Left ventricle myocardium inferior (tissue), 1 donor: ENCODE results near the gene HLA-DOB. TPM values are rescaled to one million over a fixed set of nuclear protein-coding genes. Genes with fewer than 3 reads are reported as not detected.
"Not testable (repeated sequence)": the region's sequence is repeated elsewhere in the genome, so short reads cannot be mapped to it uniquely, and the experiment has no call there.

Source experiments
- DNase-seq: peaks from one replicate; pipeline ENCODE4 v3.0.0-alpha.2; 2020
- H3K27ac ChIP-seq: fragments of 200-600 bp; replicated peaks from 2 replicates; pipeline ENCODE4 v1.8.0; 2021
- H3K27me3 ChIP-seq: fragments of 200-600 bp; 2 replicates; pipeline ENCODE4 v1.8.0; 2021; ENCODE audit warnings: low read depth
- H3K36me3 ChIP-seq: fragments of 200-600 bp; 2 replicates; pipeline ENCODE4 v1.8.0; 2021
- H3K4me1 ChIP-seq: fragments of 200-600 bp; 2 replicates; pipeline ENCODE4 v1.8.0; 2021
- H3K4me3 ChIP-seq: fragments of 200-600 bp; 2 replicates; pipeline ENCODE4 v1.8.0; 2021; ENCODE audit warnings: mild to moderate bottlenecking, moderate library complexity
- H3K9me3 ChIP-seq: fragments of 200-600 bp; replicated peaks from 2 replicates; pipeline ENCODE4 v1.8.0; 2021
- intact Hi-C: fragments of 100-400 bp; cut with micrococcal nuclease; formaldehyde crosslinking; loops from one replicate; pipeline ENCODE4 v1.11.0; 2022
- total RNA-seq: library from RNA; stranded (reverse); fragmentation: NEBNext Ultra II Directional; extraction: Animal tissue kit (Norgen Biotek cat#: 25700); gene quantifications from one replicate; pipeline ENCODE4 v1.2.1, GENCODE V29; 2021
- TF ChIP-seq, protein P1 (sequence below): fragments of 200-600 bp; IDR thresholded peaks from 2 replicates; pipeline ENCODE4 v1.8.0; 2021; ENCODE audit warnings: antibody characterized with exemption, mild to moderate bottlenecking, borderline replicate concordance
- donor health status: DM: no; HTN: yes; CAD: no; lungs with severe emphysema.

HLA-DOB gene
- total RNA-seq, 1 donor from 2014 or later, result not detected

DNA sequence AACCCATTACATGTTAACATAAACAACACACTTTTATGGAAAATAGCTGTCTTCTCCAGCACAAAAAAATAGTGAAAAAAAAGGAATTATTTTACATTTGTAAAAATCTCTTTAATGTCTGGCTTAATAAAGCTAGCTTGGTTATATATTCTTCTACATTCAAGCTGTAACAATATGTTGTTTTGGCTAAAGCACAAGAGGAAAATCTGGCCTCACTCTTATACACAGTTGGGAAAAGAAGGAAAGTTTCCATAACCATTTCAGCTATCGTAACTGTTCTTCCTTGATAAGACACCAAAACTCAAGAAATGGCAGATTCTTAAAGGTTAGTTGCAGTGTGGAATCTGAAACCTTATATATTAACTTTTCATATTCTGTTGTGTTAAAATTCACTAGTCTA lies 7.6 kb downstream of the HLA-DOB start:
- H3K27ac ChIP-seq, result no peak overlapping the region
- H3K36me3 ChIP-seq, result no peaks in the 10 kb centered on the region
- no peaks in the 10 kb centered on the region for H3K4me1 ChIP-seq
- DNase-seq, result no peak
- intact Hi-C loops, result no loop called here
- peaks cover 44% of the 10 kb centered on the region for H3K27me3 ChIP-seq
- TF ChIP-seq, protein P1, sequence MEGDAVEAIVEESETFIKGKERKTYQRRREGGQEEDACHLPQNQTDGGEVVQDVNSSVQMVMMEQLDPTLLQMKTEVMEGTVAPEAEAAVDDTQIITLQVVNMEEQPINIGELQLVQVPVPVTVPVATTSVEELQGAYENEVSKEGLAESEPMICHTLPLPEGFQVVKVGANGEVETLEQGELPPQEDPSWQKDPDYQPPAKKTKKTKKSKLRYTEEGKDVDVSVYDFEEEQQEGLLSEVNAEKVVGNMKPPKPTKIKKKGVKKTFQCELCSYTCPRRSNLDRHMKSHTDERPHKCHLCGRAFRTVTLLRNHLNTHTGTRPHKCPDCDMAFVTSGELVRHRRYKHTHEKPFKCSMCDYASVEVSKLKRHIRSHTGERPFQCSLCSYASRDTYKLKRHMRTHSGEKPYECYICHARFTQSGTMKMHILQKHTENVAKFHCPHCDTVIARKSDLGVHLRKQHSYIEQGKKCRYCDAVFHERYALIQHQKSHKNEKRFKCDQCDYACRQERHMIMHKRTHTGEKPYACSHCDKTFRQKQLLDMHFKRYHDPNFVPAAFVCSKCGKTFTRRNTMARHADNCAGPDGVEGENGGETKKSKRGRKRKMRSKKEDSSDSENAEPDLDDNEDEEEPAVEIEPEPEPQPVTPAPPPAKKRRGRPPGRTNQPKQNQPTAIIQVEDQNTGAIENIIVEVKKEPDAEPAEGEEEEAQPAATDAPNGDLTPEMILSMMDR, result no peak
- no peak overlapping the region for H3K4me3 ChIP-seq
- no peaks in the 10 kb centered on the region for H3K9me3 ChIP-seq

- TF ChIP-seq, protein P1, result no peak
- H3K4me1 ChIP-seq, result no peaks in the 10 kb centered on the region
- intact Hi-C loops, result no loop called here
- H3K27me3 ChIP-seq, result peaks cover 60% of the 10 kb centered on the region
- DNase-seq, result no peak
- H3K4me3 ChIP-seq, result no peak overlapping the region
- H3K36me3 ChIP-seq, result no peaks in the 10 kb centered on the region
- H3K9me3 ChIP-seq, result no peaks in the 10 kb centered on the region
- H3K27ac ChIP-seq, result no peak overlapping the region
These were observed 9.7 kb downstream of the HLA-DOB start for GRCh38 chr6:32807020-32807580.

DNA sequence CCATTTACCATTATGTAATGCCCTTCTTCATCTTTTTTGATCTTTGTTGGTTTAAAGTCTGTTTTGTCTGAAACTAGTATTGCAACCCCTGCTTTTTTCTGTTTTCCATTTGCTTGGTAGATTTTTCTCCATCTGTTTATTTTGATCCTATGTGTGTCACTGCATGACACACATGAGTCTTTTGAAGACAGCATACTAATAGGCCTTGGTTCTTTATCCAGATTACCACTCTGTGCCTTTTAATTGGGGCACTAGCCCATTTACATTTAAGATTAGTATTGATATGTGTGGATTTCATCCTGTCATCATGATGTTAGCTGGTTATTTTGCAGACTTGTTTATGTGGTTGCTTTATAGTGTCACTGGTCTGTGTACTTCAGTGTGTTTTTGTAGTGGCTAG lies 11.4 kb downstream of the HLA-DOB start:
- H3K36me3 ChIP-seq, intact Hi-C loops, DNase-seq, H3K4me1 ChIP-seq, H3K9me3 ChIP-seq, H3K27ac ChIP-seq, H3K4me3 ChIP-seq: not testable (repeated sequence)
- H3K27me3 ChIP-seq, result peaks cover 77% of the 10 kb centered on the region

- no peaks in the 10 kb centered on the region for H3K4me1 ChIP-seq
These were observed 13.4 kb downstream of the HLA-DOB start for GRCh38 chr6:32803416-32803815.

DNA sequence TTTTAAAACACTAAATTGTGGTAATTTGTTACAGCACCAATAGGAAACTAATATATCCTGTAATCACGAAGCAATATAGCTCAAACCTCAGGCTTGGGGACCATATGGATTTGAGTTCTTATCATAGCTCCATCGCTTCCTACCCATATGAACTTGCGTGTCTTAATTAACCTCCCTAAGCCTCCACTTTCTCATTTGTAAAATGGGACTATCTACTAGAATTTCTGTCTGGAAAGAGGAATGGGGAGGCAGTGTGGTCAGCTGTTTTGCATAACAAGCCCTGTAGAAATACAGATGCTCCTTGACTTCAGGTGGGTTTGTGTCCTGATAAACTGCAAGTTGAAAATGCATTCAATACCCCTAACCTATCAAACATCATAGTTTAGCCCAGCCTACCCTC lies 17.1 kb downstream of the HLA-DOB start:
- no peak overlapping the region for H3K27ac ChIP-seq

More at GRCh38 chr6:32803416-32803815, 13.4 kb downstream of the HLA-DOB start:
- Histone ChIP-seq H3K27me3 (peaks cover 93% of the 10 kb centered on the region), H3K9me3 (peaks cover 8% of the 10 kb centered on the region), H3K27ac (no peak overlapping the region), H3K4me3 (no peak overlapping the region), H3K36me3 (no peaks in the 10 kb centered on the region)
- no peak for DNase-seq
- TF ChIP-seq, protein P1, result no peak
- intact Hi-C loops, result no loop called here

GRCh38 chr6:32799168-32799567 lies 17.6 kb downstream of the HLA-DOB start:
- peaks cover 8% of the 10 kb centered on the region for H3K9me3 ChIP-seq
- H3K27me3 ChIP-seq, result peaks cover 92% of the 10 kb centered on the region
- no peak for DNase-seq
- H3K4me1 ChIP-seq, result no peaks in the 10 kb centered on the region
- no peaks in the 10 kb centered on the region for H3K36me3 ChIP-seq
- no peak overlapping the region for H3K27ac ChIP-seq
- TF ChIP-seq, protein P1, result no peak
- no peak overlapping the region for H3K4me3 ChIP-seq
- intact Hi-C loops, result loop anchor here (5.0 kb wide), 1 partner anchor 382 kb away; no protein-coding TSS in a partner anchor

More for the DNA sequence above, 17.1 kb downstream of the HLA-DOB start:
- intact Hi-C loops, result loop anchor here (5.0 kb wide), 1 partner anchor 382 kb away; no protein-coding TSS in a partner anchor
- Histone ChIP-seq H3K9me3 (peaks cover 8% of the 10 kb centered on the region), H3K4me1 (no peaks in the 10 kb centered on the region), H3K4me3 (no peak overlapping the region), H3K27me3 (peaks cover 91% of the 10 kb centered on the region), H3K36me3 (no peaks in the 10 kb centered on the region)
- DNase-seq, result no peak
- TF ChIP-seq, protein P1, result no peak
